CD4-positive, alpha-beta T cell treated with Interleukin-10 for 1 hour (primary cell): Measurements from ENCODE around the gene DIABLO.
"Not testable (repeated sequence)": the region's sequence is repeated elsewhere in the genome, so short reads cannot be mapped to it uniquely, and the experiment has no call there.

Experiments
- DNase-seq: peaks from one replicate; pipeline ENCODE4 v3.0.0-alpha.2; 2020

DIABLO gene

DNA sequence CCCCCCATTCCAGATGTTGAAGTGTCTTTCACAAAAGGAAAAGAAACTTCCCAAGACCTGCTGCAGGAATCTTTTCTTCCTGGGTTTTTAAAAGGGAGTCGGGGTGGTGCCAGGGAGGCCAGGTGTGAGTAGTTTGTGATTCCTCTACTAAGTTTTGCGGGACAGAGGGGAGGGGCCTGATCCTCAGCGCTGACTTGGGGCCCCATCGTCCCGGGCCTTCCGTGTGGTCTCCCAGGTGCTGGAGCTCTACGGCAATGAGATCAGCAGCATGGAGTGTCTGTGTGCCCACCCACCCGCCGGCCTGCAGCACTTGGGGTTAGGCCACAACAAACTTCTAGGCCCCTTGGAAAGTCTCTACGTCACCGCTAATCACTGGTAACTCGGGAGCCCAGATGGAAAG, 38.4 kb downstream of the DIABLO start:
- DNase-seq, result no peak

DNA sequence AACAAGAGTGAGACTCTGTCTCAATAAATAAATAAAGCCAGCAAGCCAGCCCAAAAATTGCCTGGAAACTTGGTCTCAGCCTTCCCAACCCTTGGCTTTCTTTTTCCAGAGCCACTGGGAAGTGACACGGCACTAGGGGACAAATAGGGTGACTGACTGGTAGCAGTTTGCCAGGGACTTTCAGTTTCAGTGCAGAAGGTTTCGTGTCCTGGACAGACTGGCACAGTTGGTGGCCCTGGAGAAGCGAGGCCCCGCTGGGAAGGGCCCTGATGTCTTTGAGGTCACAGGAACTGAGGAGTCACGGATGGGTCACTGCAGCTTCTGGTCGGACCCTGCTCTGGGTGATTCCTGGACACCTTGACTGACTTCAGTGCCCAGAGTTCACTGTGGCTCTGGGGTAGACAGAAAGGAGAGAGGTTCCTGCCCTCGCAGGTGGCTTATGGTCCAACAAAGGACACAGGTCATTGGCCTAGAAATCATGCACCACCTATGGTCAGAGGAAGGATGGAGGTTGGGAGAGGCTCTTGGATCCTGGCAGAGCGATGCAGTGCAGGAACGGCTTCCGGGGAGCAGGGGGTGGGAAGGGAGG, 40.3 kb downstream of the DIABLO start:
- no peak for DNase-seq

DNA sequence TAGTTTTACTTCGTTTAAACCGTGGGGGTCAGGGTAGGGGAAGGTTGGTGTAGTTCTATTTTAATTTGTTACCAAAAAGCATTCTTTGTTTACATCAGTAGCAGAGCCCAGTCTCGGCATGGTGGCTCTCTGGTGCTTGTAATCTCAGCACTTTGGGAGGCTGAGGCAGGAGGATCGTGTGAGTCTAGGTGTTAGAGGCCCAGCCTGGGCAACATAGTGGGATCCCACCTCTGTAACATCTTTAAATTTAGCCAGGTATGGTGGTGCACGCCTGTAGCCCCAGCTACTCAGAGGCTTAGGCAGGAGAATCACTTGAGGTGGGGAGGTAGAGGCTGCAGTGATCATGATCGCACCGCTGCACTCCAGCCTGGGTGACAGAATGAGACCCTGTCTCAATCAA, 40.8 kb downstream of the DIABLO start:
- no peak for DNase-seq

DNA sequence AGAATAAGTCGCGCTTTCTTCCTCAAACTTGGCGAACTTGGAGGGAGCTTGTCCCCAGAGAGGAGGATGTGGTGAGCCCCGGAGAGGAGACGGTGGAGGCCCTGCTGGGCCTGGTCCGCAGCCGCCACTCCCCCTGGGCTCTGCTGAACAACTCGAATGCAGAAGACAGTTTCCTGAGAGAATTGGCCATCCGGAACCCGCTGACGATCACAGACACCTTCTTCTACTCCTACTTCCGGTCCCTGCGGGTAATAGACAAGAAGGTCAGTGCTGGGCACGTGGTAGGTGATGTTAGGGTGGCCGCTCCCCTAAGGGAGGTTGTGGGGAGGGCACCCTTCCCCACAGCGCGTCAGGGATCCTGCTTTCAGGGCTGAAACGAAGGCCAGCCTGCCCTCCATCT, 41.3 kb downstream of the DIABLO start:
- DNase-seq, result no peak

DNA sequence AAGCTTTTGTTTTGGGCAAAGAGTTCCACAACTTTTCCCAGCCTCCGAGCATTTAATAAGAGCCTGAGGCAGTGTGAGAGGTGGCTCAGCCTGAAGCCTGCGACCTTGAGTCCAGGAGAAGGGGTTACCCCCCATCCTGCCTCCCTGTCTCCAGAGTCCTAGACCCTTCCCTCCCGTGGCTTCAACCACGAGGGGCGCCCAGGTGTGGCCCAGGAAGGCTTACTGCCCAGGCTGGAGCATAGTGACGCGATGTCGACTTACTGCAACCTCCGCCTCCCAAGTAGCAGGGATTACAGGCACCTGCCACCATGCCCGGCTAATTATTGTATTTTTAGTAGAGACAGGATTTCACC, 42.3 kb downstream of the DIABLO start:
- DNase-seq, result no peak

DNA sequence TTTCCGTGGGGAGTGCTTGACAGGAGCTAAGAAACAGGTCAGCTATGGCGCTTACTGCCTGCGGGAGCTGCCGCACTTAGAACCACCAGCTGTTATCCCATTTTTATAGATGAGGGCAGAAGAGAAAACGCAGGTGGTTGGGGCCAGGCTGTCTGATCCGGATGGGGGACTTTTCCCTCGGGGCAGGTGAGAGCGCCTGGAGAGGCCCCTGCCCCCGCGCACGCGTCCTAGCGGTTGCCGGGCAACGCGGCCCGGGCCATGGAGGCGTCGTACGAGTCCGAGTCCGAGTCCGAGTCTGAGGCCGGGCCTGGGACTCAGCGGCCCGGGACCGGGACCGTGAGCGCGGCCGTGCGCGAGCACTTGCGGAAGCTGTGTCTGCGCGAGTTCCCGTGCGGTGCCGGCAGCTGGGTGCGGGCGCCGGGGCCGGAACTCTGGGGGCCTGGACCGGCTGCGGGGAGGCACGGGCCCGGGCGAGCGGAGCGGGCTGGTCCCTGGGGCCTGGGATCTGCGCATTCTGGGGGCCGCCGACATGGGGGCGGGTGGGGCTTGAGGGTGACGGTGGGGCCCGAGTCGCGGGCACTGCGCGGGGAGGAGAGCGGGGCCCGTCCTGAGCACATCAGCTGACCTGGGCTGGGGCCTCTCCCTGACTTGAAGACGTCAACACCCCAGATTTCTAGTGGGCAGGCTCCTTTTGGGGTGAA, 42.8 kb downstream of the DIABLO start, which contains the start of gene LRRC43:
LRRC43 (plus strand) TSS at position 237 of the 701 bp plus-strand sequence; CDS start at position 259, 22 bp downstream.
- peak; percentile 35 for DNase-seq

DNA sequence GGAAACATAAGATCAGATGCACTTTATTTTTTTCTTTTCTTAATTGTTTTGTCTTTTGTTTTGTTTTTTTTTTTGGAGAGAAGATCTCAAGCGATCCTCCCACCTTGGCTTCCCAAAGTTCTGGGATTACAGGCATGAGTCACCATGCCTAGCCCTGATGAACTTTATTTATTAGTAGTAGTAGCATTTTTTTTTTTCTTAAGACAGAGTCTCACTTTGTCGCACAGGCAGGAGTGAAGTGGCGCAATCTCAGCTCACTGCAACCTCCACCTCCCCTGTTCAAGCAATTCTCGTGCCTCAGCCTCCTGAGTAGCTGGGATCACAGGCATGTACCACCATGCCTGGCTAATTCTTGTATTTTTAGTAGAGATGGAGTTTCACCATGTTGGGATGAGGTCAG, 49.4 kb downstream of the DIABLO start:
- DNase-seq, result not testable (repeated sequence)

DNA sequence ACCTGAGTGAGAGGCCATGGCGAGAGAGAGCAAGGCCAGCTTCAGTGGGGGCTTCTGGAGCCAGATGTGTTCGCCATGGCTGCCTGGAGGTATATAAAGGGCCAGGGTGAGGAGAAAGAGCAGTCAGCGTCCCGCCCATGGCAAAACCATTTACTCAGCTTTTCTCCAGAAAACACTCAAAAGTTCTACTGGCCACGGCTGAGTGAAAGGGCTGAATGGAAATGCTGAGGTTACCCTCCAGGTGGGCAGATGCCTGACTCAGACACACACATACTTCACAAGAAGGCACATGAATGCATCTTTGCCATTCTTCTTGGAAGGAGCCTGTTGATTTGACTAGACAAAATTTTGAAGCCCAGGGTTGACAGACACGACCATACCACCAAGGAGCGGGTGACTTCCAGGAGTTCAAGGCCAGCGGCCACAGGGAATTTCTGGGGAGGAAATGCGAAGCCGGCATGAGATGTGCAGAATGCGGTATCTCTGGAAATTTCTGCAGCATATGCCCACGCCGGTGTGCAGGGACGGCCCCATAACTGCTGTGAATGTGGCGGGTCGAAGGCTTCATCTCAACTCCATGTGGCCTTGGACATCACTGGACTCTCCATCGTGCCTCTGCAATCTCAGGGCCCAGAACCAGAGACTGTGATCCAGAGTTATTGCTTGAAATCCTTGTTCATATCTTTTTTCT, 51.6 kb downstream of the DIABLO start, which contains the start of gene IL31:
IL31 (minus strand) TSS at position 67 of the 691 bp plus-strand sequence; CDS start at position 18, 49 bp downstream.
- no peak for DNase-seq

DNA sequence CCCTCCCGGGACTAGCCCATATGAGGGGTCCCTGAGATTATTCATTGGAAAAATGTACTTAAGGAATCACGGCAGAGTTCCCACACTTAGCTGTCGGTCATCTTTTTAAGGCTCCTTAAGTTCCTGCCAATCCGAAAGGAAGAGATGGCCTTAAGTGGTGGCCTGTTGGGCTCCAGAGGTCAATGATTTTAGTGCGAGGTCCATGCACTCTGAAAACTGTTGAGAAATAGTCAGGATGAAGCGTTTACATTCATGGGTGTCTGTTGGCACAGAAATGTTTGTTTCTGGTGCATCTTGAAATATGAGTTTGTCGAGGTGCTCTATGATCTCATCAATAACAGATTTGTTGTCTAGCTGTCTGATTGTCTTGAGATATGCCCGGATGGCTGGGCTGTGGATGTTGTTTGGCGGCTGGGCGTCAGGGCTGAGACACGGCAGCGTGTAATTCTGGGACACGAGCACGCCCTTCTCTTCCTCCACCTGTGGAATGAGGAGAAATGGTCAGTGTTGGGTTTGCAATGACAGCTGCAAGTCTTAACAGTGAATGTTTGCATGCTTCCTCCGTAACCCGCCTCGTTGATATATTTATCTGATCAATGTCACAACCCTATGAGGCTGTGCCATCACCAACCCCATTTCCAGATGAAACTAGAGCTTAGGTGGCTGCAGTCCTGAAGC, 53.5 kb downstream of the DIABLO start:
- no peak for DNase-seq

DNA sequence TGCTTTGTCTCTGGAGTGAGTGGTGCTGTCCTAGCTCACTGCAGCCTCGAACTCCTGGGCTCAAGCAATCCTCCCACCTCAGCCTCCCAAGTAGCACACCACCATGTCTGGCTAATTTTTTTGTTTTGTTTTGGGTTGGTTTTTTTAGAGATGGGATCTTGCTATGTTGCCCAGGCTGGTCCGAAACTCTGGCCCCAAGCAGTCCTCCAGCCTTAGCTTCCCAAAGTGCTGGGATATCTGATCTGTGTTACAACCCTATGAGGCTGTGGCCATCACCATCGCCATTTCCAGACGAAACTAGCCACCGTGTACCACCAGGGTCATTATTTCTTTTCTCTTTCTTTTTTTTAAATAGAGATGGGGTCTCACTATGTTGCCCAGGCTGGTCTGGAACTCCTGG, 54.5 kb downstream of the DIABLO start:
- no peak for DNase-seq

DNA sequence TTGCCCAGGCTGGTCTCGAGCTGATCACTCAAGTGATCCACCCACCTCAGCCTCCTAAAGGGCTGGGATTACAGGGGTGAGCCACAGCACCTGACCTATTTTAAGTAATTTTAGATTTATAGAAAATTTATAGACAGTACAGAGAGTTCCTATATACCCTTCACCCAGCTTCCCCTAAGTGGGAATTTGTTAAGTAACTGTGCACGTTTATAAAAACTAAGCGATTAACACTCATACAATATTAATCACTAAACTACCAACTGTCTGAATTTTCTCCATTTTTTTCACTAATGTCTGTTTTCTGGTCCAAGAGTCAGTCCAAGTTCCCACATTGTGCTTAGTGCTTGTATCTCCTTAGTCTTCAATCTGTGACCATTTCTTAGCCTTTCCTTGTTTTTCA, 57.4 kb downstream of the DIABLO start:
- DNase-seq, result no peak

DNA sequence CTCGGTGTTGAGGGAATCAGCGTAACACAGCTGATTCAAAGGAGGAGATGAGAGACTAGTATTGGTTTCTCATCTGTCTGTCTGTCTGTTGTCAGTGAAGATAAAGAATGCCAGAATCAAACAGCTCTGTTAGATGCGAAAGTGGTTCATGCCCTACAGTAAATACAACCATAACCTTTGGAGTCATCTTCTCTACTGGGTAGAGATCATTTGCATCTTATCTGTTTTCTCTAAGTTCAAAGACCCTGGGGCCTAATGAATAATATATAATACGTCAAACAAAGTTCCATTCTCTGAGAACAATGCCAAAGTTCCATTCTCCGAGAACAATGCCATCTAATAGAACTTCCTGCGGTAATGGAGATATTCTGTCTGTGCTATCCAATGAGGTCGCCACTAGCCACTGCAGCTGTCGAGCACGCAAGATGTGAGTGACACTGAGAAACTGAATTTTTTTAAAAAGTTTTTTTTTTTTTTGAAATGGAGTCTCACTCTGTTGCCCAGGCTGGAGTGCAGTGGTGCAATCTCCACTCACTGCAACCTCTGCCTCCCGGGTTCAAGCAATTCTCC, 58.4 kb downstream of the DIABLO start:
- no peak for DNase-seq

DNA sequence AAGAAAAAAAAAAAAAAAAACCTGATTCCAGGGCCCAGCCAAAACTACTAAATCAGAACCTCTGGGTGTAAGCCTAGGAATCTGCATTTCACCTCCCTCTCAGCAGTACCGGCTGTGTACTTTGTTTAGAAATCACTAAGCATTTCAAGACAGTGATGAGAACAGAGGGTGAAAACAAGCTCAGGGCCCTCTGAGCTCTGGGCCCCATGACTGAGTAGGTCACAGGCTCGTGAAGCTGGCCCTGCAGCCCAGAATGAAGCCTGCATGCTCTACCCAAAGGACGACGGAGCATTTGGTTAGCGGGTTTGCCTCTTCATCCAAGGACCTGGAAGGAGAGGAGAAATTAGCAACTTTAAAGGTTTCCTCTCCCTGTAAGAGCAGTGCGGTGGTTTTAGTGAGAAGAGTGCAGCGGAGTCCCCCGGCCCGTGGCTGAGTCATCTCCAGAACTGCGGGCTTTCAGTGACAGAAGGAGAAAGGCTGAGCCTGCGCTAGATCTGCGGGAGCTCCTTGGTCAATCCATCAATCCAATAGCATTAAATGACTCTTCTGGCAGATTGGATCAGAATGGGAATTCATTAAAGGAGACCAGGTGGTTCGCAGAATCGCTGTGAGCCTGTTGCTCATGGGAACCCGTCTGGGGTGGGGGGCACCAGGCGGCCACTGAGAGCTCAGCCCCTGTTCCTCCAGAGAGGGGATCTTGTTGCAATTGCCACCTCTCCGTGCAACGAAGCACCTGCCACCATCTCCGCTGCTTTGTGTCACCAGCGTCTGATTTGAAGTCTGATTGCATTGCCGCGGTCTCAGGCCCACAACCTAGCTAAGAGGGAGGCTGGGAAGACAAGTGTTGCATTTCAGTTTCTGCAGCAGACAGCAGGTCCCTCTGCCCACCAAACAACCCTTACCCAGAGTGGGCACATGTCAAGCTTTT, 59.2 kb downstream of the DIABLO start:
- DNase-seq, result peak; percentile 26

DNA sequence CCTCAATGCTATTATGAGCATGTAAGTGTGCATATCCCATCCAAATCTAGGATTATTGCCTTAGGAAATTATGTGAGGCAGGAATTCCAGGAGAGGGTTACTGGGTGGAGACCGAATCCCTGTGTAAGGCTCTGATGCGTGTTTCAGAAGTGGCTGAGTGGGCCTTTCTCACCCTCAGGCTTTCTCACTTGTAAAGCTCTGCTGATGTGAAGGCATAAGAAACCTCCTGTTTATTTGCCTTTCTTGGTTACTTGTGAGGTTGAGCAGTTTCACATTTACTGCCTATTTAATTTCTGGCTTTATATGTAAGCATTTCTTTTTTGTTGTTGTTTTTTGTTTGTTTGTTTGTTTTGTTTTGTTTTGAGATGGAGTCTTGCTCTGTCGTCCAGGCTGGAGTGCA, 62.9 kb downstream of the DIABLO start:
- DNase-seq, result no peak

DNA sequence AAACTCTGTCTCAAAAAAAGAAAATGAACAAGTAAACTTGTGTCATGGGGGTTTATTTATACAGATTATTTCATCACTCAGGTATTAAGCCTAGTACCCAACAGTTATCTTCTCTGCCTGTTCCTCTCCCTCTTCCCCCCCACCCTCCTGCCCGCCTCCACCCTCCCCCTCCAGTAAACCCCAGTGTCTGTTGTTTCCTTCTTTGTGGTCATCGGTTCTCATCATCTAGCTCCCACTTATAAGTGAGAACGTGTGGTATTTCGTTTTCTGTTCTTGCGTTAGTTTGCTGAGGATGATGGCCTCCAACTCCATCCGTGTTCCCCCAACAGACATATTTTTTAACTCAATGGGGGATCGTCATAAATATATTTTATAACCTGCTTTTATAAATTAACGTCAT, 64.2 kb downstream of the DIABLO start:
- peak; percentile 46 for DNase-seq

DNA sequence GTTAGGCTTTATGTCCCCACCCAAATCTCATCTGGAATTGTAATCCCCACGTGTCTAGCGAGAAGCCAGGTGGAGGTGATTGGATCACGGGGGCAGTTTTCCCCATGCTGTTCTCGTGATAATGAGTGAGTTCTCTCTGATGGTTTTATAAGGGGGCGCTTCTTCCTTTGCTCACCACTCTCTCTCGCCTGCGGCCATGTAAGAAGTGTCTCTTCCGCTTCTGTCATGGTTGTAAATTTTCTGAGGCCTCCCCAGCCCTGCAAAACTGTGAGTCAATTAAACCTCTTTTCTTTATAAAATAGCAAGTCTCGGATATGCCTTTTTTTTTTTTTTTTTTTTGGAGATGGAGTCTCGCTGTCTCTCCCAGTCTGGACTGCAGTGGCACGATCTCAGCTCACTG, 65.1 kb downstream of the DIABLO start:
- DNase-seq, result no peak

DNA sequence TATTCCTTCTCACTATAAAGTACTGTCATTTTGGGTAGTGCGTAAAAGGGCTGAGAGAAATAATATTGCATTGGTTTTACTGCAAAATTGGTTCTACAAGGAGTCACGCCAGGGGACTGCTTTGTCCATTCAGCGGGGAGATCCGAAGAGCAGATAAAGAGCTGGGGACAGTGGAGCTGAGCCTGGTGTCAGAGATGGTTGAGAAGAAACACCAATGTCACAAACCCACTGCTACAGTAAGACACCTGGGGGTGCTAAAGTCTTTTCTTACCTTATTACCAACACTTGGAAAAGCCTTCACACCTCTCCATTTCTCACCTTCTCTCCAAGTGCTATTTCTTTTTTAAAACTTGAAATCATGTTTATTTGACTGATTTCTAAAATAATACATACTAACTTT, 66.0 kb downstream of the DIABLO start:
- DNase-seq, result no peak

DNA sequence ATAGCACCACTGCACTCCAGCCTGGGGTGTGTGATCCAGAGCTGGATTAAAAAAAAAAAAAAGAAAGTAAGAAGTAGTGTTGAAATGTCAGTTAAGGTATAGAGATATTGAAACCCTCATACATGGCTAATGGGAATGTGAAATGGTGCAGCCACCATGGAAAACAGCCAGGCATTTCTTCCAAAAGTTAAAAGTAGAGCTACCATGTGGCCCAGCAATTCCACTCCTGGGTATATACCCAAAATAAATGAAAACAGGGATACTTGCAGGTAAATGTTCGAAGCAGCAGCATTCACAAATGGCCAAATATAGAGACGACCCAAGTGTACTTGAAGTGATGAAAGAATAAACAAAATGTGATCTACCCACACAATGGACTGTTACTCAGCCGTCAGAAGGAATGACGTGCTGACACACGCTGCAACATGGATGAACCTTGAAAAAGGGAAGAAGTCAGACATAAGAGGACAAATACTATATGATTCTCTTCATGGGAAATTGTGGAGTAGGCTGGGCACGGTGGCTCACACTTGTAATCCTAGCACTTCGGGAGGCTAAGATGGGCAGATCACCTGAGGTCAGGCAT, 67.1 kb downstream of the DIABLO start:
- no peak for DNase-seq
